Mammary epithelial cell (primary cell): ENCODE results near the gene ADAMTS1.

ENCODE experiments used
- CTCF ChIP-seq, 2 donors: IDR thresholded peaks in 1 of 2; conservative IDR thresholded peaks in 1 of 2; 2 replicates each; pipeline ENCODE4 v1.5.1; 2011 to 2012; ENCODE audit warnings: inconsistent platforms in 2 of 2, low read length in 2 of 2, mild to moderate bottlenecking in 2 of 2, control low read depth in 1 of 2, low read depth in 1 of 2; ENCODE audit not compliant: insufficient read depth in 1 of 2; ENCODE audit errors: extremely low read depth in 1 of 2
- EZH2 ChIP-seq: IDR thresholded peaks from 2 replicates; pipeline ENCODE4 v1.6.1; 2012; ENCODE audit warnings: low read length, inconsistent platforms, borderline replicate concordance

GRCh38 chr21:26806801-26807295, 38.4 kb downstream of the ADAMTS1 start:
- TF ChIP-seq CTCF (conservative IDR thresholded peaks at IDR 0.05 in 1 of 2, IDR thresholded peaks at IDR 0.05 in 1 of 2; ENCODE audit: extremely low read depth in 1 of 2, insufficient read depth in 1 of 2, low read depth in 1 of 2, low read length in 2 of 2), result no peak
- no peak for TF ChIP-seq EZH2
